HCT116 (cell line): ENCODE measurements around the gene TACC3. TPM values are rescaled to one million over a fixed set of nuclear protein-coding genes. Genes with fewer than 3 reads are reported as not detected.

ENCODE experiments used
- ATAC-seq: fragments of 200-7000 bp; cut with Tn5 transposase; 2 replicates; pipeline ENCODE4 v1.9.1; 2020; ENCODE audit warnings: mild to moderate bottlenecking, moderate library complexity
- BruUV-seq: library from RNA; stranded (reverse); fragments of 400-500 nt; replicated peaks from 2 replicates; lab custom pipeline; 2021; lab: Mats Ljungman, UMichigan
- CTCF ChIA-PET: fragments of 300-600 bp; sonication (Branson Sonifier 250); formaldehyde crosslinking; loops from one replicate; lab custom pipeline; 2021; ENCODE audit warnings: antibody characterized with exemption; lab: Charles Lee
- POLR2A ChIA-PET: fragments of 300-600, 350-600 bp; sonication (Branson Sonifier 250); formaldehyde crosslinking; loops from one replicate; lab custom pipeline; 2021; ENCODE audit warnings: antibody characterized with exemption; lab: Charles Lee
- RAD21 ChIA-PET, 2 experiments: fragments of 300-600 bp; sonication (Branson Sonifier 250); formaldehyde crosslinking; loops; one replicate each; lab custom pipeline; 2023; ENCODE audit warnings: low total read pairs in 2 of 2; ENCODE audit not compliant: uncharacterized antibody in 2 of 2, unreplicated experiment in 2 of 2, low non-redundant PET in 1 of 2; lab: Charles Lee
- DNase-seq: peaks from one replicate; pipeline ENCODE4 v3.0.0-alpha.2; 2010; ENCODE audit warnings: low read depth, low spot score
- H2AFZ ChIP-seq: fragments of 200-600 bp; shearing (Covaris generic), sonication (generic); 2 replicates; pipeline ENCODE4 v1.6.1; 2017; ENCODE audit warnings: low read depth, mixed run types, mixed read lengths, antibody characterized with exemption, low read length; ENCODE audit not compliant: poor library complexity, severe bottlenecking
- H3K27ac ChIP-seq: 2 replicates; pipeline ENCODE4 v1.5.1; 2012; ENCODE audit warnings: low read depth, low read length
- H3K27me3 ChIP-seq: fragments of 200-600 bp; sonication (generic); 2 replicates; pipeline ENCODE4 v1.6.1; 2016; ENCODE audit warnings: mixed run types, low read length, mixed read lengths; ENCODE audit not compliant: insufficient read depth
- H3K36me3 ChIP-seq, 2 experiments: fragments of 200-500 bp in 1 of 2; fragments of 200-600 bp in 1 of 2; sonication (Bioruptor generic) in 1 of 2; sonication (generic) in 1 of 2; 2 replicates each; pipeline versions ENCODE4 v1.5.1 to v1.6.1; 2014 to 2016; ENCODE audit warnings: low read length in 2 of 2, inconsistent platforms in 1 of 2, mixed read lengths in 1 of 2, mixed run types in 1 of 2; ENCODE audit not compliant: insufficient read depth in 2 of 2, control insufficient read depth in 1 of 2
- H3K4me1 ChIP-seq, 2 experiments: fragments of 200-600 bp in 1 of 2; sonication (generic) in 1 of 2; 2 replicates each; pipeline versions ENCODE4 v1.5.1 to v1.6.1; 2012 to 2017; ENCODE audit warnings: low read length in 2 of 2, inconsistent platforms in 1 of 2, mild to moderate bottlenecking in 1 of 2, mixed read lengths in 1 of 2, mixed run types in 1 of 2, moderate library complexity in 1 of 2; ENCODE audit not compliant: insufficient read depth in 2 of 2, control insufficient read depth in 1 of 2
- H3K4me2 ChIP-seq: fragments of 200-600 bp; sonication (generic); 2 replicates; pipeline ENCODE4 v1.6.1; 2017; ENCODE audit warnings: mixed run types, low read length, mixed read lengths
- H3K4me3 ChIP-seq, 2 experiments: fragments of 200-600 bp in 1 of 2; sonication (generic) in 1 of 2; replicated peaks in 1 of 2; 2 replicates each; pipeline ENCODE4 v1.5.1; 2011 to 2016; ENCODE audit warnings: low read length in 2 of 2, control low read depth in 1 of 2, low read depth in 1 of 2, mild to moderate bottlenecking in 1 of 2, mixed read lengths in 1 of 2, mixed run types in 1 of 2
- H3K79me2 ChIP-seq: fragments of 200-600 bp; sonication (generic); 2 replicates; pipeline ENCODE4 v1.6.1; 2017; ENCODE audit warnings: mild to moderate bottlenecking, mixed run types, low read length, moderate library complexity, mixed read lengths; ENCODE audit not compliant: insufficient read depth
- H3K9ac ChIP-seq: fragments of 200-600 bp; sonication (generic); 2 replicates; pipeline ENCODE4 v1.6.1; 2016; ENCODE audit warnings: low read length, mixed read lengths
- H3K9me2 ChIP-seq: fragments of 200-600 bp; sonication (generic), shearing (Covaris generic); 2 replicates; pipeline ENCODE4 v1.6.1; 2017; ENCODE audit warnings: mixed run types, mild to moderate bottlenecking, moderate library complexity; ENCODE audit not compliant: insufficient read depth
- H3K9me3 ChIP-seq, 2 experiments: fragments of 200-500 bp in 1 of 2; fragments of 200-600 bp in 1 of 2; sonication (Bioruptor generic) in 1 of 2; sonication (generic) in 1 of 2; 2 replicates each; pipeline ENCODE4 v1.6.1; 2014 to 2017; ENCODE audit warnings: low read length in 2 of 2, mixed read lengths in 2 of 2, inconsistent platforms in 1 of 2, low read depth in 1 of 2, mild to moderate bottlenecking in 1 of 2, mixed run types in 1 of 2, moderate library complexity in 1 of 2; ENCODE audit not compliant: control insufficient read depth in 1 of 2, insufficient read depth in 1 of 2
- H4K20me1 ChIP-seq: fragments of 200-600 bp; sonication (generic), shearing (Covaris generic); 2 replicates; pipeline ENCODE4 v1.6.1; 2017; ENCODE audit warnings: mixed run types, mild to moderate bottlenecking, moderate library complexity; ENCODE audit not compliant: insufficient read depth
- EGR1 ChIP-seq: IDR thresholded peaks from 2 replicates; pipeline ENCODE4 v1.6.1; 2012; ENCODE audit warnings: low read depth
- ELF1 ChIP-seq: IDR thresholded peaks from 2 replicates; pipeline ENCODE4 v1.6.1; 2012; ENCODE audit warnings: low read depth, borderline replicate concordance
- POLR2A ChIP-seq: IDR thresholded peaks from 2 replicates; pipeline ENCODE4 v1.7.0; 2011; ENCODE audit warnings: borderline replicate concordance; ENCODE audit not compliant: insufficient read depth, insufficient read length; ENCODE audit errors: extremely low read depth
- POLR2AphosphoS5 ChIP-seq: IDR thresholded peaks from 2 replicates; pipeline ENCODE4 v1.6.1; 2011; ENCODE audit warnings: mild to moderate bottlenecking, low read depth, low read length, moderate library complexity
- SIN3A ChIP-seq: IDR thresholded peaks from 2 replicates; pipeline ENCODE4 v1.6.1; 2012; ENCODE audit warnings: low read depth
- SRF ChIP-seq: IDR thresholded peaks from 2 replicates; pipeline ENCODE4 v1.6.1; 2012; ENCODE audit warnings: low read depth
- ZFX ChIP-seq: fragments of 450-650 bp; IDR thresholded peaks from 2 replicates; pipeline ENCODE4 v1.6.1; 2017
- intact Hi-C: fragments of 100-400 bp; cut with micrococcal nuclease; formaldehyde crosslinking; loops from 2 replicates; pipeline ENCODE4 v1.10.0; 2022
- total RNA-seq: library from RNA; stranded (reverse); gene quantifications from one replicate; pipeline ENCODE4 v1.2.1, GENCODE V29; 2021; ENCODE audit not compliant: unreplicated experiment
- TF ChIP-seq, protein P1 (sequence below), 3 experiments: fragments of 200-600 bp in 1 of 3; sonication (generic) in 1 of 3; IDR thresholded peaks in 2 of 3; conservative IDR thresholded peaks in 1 of 3; 2 replicates each; pipeline ENCODE4 v1.5.1; 2012 to 2017; ENCODE audit warnings: low read depth in 2 of 3, low read length in 2 of 3, antibody characterized with exemption in 1 of 3, borderline replicate concordance in 1 of 3, control low read depth in 1 of 3, mild to moderate bottlenecking in 1 of 3, mixed read lengths in 1 of 3, mixed run types in 1 of 3, moderate library complexity in 1 of 3; ENCODE audit not compliant: insufficient read depth in 1 of 3
- TF ChIP-seq, protein P2 (sequence below): IDR thresholded peaks from 2 replicates; pipeline ENCODE4 v1.6.1; 2012; ENCODE audit warnings: low read depth

TACC3 gene
- total RNA-seq, 1 experiment from 2014 or later = 106 TPM

DNA sequence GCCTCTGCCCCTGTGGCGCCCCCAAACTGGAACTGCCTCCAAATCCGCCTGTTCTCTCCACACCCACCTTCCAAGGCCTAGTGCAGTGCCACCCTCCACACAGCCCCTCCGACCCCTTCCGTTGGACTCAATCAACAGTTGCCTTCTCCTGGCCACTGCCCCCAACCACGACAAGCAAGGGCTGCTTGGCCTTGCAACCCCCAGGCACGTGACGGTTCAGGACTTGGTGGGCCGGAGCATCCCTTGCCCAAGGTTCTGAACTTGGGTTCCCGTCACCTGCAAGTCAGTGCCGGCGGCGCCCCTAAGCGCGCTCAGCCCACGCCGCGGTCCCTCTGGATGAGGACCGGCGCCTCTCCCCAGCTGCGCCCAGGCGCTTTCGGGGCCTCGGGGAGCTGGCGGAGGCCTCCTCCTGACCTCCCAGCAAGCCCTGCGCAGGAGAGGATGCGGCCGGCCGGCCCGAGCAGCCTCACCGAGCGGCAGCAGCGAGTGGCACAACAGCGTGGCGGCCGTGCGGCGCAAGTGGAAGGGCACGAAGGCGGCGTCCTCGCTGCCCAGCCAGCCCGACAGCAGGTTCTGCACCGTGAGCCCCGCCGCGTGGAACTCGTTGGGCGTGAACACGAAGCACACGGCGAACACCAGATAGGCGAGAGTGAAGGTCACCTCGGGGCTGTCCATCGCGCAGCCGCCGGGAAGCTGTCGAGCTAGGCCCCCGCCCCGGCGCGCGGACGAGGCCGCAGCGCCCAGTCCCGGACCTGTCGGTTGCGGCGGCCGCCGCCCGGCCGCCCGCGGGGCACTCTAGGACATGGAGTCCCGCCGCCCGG lies 948 bp upstream of the TACC3 start:
- CTCF ChIA-PET = interaction anchor here (1.0 to 2.7 kb wide), 3 partner anchors 27 to 86 kb away, joined by 3 to 15 read pairs (median 4); no protein-coding TSS in a partner anchor

More for the DNA sequence above, 948 bp upstream of the TACC3 start:
- peak overlapping the region; percentile 91 to 96 for H3K4me3 ChIP-seq
- peaks cover 10 to 22% of the 10 kb centered on the region in 2 experiments for H3K4me1 ChIP-seq
- no peak for DNase-seq
- no peaks in the 10 kb centered on the region for H3K9me2 ChIP-seq
- ChIA-PET RAD21 (no interaction called here), POLR2A (interaction anchor here (0.6 to 1.7 kb wide), 2 partner anchors 8 to 27 kb away, joined by 3 to 19 read pairs; partner anchors contain the start of gene SLBP)
- peak; percentile 9 for ATAC-seq
- peak overlapping the region; percentile 91 for H3K9ac ChIP-seq
- peak overlapping the region; percentile 99 for H3K4me2 ChIP-seq
- H3K27me3 ChIP-seq = no peaks in the 10 kb centered on the region
- H3K27ac ChIP-seq = peak overlapping the region; percentile 97
- BruUV-seq = no TSS peak
- peaks cover under 1% of the 10 kb centered on the region; the same call in 1 of the 2 replicates for H4K20me1 ChIP-seq
- H3K9me3 ChIP-seq = no peaks in the 10 kb centered on the region
- intact Hi-C loops = no loop called here
- H3K36me3 ChIP-seq = peaks cover 6 to 25% of the 10 kb centered on the region in 2 experiments; a peak in 2 of 4 replicates
- TF ChIP-seq, protein P1, sequence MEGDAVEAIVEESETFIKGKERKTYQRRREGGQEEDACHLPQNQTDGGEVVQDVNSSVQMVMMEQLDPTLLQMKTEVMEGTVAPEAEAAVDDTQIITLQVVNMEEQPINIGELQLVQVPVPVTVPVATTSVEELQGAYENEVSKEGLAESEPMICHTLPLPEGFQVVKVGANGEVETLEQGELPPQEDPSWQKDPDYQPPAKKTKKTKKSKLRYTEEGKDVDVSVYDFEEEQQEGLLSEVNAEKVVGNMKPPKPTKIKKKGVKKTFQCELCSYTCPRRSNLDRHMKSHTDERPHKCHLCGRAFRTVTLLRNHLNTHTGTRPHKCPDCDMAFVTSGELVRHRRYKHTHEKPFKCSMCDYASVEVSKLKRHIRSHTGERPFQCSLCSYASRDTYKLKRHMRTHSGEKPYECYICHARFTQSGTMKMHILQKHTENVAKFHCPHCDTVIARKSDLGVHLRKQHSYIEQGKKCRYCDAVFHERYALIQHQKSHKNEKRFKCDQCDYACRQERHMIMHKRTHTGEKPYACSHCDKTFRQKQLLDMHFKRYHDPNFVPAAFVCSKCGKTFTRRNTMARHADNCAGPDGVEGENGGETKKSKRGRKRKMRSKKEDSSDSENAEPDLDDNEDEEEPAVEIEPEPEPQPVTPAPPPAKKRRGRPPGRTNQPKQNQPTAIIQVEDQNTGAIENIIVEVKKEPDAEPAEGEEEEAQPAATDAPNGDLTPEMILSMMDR (IDR thresholded peaks at IDR 0.05 in 2 of 3, conservative IDR thresholded peaks at IDR 0.05 in 1 of 3; ENCODE audit: borderline replicate concordance in 1 of 3, insufficient read depth in 1 of 3, low read depth in 2 of 3, low read length in 2 of 3) = no peak
- no peak for TF ChIP-seq SIN3A
- TF ChIP-seq, protein P2, sequence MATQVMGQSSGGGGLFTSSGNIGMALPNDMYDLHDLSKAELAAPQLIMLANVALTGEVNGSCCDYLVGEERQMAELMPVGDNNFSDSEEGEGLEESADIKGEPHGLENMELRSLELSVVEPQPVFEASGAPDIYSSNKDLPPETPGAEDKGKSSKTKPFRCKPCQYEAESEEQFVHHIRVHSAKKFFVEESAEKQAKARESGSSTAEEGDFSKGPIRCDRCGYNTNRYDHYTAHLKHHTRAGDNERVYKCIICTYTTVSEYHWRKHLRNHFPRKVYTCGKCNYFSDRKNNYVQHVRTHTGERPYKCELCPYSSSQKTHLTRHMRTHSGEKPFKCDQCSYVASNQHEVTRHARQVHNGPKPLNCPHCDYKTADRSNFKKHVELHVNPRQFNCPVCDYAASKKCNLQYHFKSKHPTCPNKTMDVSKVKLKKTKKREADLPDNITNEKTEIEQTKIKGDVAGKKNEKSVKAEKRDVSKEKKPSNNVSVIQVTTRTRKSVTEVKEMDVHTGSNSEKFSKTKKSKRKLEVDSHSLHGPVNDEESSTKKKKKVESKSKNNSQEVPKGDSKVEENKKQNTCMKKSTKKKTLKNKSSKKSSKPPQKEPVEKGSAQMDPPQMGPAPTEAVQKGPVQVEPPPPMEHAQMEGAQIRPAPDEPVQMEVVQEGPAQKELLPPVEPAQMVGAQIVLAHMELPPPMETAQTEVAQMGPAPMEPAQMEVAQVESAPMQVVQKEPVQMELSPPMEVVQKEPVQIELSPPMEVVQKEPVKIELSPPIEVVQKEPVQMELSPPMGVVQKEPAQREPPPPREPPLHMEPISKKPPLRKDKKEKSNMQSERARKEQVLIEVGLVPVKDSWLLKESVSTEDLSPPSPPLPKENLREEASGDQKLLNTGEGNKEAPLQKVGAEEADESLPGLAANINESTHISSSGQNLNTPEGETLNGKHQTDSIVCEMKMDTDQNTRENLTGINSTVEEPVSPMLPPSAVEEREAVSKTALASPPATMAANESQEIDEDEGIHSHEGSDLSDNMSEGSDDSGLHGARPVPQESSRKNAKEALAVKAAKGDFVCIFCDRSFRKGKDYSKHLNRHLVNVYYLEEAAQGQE = no peak
- no peak for TF ChIP-seq ELF1
- TF ChIP-seq SRF = no peak
- TF ChIP-seq POLR2AphosphoS5 = peak; percentile 55; the same call in 1 of the 2 replicates
- no peak for TF ChIP-seq POLR2A
- peak; percentile 86 for TF ChIP-seq ZFX
- TF ChIP-seq EGR1 = no peak
- peaks cover 82% of the 10 kb centered on the region for H3K79me2 ChIP-seq
- H2AFZ ChIP-seq = no peak overlapping the region
